Panc1 (cell line): Measurements from ENCODE around the gene RXFP2.

Experiments
- POLR2AphosphoS5 ChIP-seq: IDR thresholded peaks from 2 replicates; pipeline ENCODE4 v1.6.1; 2012; ENCODE audit warnings: mild to moderate bottlenecking, low read depth, low read length, moderate library complexity
- REST ChIP-seq, 2 experiments: IDR thresholded peaks; 2 replicates each; pipeline ENCODE4 v1.6.1; 2011 to 2012; ENCODE audit warnings: low read depth in 2 of 2, control low read depth in 1 of 2, low read length in 1 of 2, mild to moderate bottlenecking in 1 of 2, moderate library complexity in 1 of 2; ENCODE audit not compliant: insufficient read depth in 1 of 2
- TF ChIP-seq, protein P1 (sequence below): fragments of 450-650 bp; IDR thresholded peaks from 2 replicates; pipeline ENCODE4 v1.5.1; 2017; ENCODE audit warnings: mild to moderate bottlenecking

DNA sequence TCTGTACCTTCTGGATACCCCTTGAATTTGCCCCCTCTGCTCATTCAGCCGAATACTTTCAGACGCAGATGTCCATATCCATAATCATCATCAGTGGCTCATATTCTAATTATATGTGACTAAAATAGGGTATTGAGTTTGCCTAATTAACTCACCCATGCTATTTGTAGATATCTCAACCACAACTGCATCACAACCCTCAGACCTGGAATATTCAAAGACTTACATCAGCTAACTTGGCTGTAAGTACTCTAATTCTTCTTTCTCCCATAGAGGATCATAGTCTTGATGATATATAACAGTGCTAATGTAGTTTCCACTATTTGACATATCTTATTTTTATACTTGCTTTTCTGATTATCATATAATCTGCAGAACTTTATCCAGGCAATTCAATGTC, 35.8 kb downstream of the RXFP2 start:
- TF ChIP-seq, protein P1, sequence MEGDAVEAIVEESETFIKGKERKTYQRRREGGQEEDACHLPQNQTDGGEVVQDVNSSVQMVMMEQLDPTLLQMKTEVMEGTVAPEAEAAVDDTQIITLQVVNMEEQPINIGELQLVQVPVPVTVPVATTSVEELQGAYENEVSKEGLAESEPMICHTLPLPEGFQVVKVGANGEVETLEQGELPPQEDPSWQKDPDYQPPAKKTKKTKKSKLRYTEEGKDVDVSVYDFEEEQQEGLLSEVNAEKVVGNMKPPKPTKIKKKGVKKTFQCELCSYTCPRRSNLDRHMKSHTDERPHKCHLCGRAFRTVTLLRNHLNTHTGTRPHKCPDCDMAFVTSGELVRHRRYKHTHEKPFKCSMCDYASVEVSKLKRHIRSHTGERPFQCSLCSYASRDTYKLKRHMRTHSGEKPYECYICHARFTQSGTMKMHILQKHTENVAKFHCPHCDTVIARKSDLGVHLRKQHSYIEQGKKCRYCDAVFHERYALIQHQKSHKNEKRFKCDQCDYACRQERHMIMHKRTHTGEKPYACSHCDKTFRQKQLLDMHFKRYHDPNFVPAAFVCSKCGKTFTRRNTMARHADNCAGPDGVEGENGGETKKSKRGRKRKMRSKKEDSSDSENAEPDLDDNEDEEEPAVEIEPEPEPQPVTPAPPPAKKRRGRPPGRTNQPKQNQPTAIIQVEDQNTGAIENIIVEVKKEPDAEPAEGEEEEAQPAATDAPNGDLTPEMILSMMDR, result no peak
- no peak for TF ChIP-seq REST (IDR thresholded peaks at IDR 0.05; ENCODE audit: insufficient read depth in 1 of 2, low read depth in 2 of 2, low read length in 1 of 2)
- TF ChIP-seq POLR2AphosphoS5, result no peak
